ENCODE results near the gene CRTC2. TPM values are rescaled to one million over a fixed set of nuclear protein-coding genes. Genes with fewer than 3 reads are reported as not detected.

The CRTC2 gene
- total and polyA plus RNA-seq, 9 of the 15 experiments (the other 6 are each of a cell fraction or from before 2014, with no cell fraction given), result 2.7 to 26.4 (median 10.2) TPM

DNA sequence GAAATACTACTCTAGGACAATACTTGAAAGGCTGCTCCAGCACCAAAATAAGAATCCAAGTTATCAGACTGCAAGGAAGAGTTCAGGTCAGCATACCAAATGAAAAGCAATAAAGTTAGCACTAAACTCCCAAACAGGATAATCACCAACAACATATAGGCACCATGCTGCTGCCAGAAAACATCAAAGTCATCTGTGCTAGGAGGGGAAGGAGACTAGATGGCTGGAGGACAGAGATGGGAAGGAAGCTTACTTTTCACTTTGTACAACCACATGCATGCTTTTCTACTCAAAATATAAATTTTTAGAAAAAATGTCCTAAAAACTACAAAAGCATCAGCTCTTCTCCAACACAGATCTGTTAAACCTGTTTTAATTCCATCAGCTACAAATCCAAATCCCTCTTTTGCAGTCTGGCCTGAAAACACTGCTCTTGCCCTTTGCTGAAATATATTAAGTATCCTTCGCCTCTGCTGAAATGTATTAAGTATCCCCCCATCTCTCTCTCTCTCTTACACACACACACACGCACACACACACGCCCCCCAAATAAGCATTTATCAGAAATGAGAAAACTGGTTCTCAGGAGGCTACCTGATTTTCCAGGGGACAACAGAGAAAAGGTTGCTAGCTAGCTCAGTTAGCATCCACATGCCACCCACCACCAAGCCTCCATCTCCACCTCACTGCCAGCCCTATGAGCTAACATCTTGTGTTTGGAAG is 37.2 kb downstream of the CRTC2 start (continued):
- TF ChIP-seq, protein P1, sequence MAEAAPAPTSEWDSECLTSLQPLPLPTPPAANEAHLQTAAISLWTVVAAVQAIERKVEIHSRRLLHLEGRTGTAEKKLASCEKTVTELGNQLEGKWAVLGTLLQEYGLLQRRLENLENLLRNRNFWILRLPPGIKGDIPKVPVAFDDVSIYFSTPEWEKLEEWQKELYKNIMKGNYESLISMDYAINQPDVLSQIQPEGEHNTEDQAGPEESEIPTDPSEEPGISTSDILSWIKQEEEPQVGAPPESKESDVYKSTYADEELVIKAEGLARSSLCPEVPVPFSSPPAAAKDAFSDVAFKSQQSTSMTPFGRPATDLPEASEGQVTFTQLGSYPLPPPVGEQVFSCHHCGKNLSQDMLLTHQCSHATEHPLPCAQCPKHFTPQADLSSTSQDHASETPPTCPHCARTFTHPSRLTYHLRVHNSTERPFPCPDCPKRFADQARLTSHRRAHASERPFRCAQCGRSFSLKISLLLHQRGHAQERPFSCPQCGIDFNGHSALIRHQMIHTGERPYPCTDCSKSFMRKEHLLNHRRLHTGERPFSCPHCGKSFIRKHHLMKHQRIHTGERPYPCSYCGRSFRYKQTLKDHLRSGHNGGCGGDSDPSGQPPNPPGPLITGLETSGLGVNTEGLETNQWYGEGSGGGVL (CRISPR knock-in tag; IDR thresholded peaks at IDR 0.05), result no peak
- no peak for TF ChIP-seq SIRT6 (IDR thresholded peaks at IDR 0.05; ENCODE audit: low read depth, low read length)
- no peak for TF ChIP-seq RUNX1 (IDR thresholded peaks at IDR 0.05; ENCODE audit: low read depth)
- TF ChIP-seq, protein P2, sequence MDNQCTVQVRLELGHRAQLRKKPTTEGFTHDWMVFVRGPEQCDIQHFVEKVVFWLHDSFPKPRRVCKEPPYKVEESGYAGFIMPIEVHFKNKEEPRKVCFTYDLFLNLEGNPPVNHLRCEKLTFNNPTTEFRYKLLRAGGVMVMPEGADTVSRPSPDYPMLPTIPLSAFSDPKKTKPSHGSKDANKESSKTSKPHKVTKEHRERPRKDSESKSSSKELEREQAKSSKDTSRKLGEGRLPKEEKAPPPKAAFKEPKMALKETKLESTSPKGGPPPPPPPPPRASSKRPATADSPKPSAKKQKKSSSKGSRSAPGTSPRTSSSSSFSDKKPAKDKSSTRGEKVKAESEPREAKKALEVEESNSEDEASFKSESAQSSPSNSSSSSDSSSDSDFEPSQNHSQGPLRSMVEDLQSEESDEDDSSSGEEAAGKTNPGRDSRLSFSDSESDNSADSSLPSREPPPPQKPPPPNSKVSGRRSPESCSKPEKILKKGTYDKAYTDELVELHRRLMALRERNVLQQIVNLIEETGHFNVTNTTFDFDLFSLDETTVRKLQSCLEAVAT (IDR thresholded peaks at IDR 0.05), result peak in 1 of 2 experiments; percentile 13; a peak in 1 of 4 replicates
- TF ChIP-seq ZFX (CRISPR knock-in tag; IDR thresholded peaks at IDR 0.05), result no peak
- TF ChIP-seq, protein P3, sequence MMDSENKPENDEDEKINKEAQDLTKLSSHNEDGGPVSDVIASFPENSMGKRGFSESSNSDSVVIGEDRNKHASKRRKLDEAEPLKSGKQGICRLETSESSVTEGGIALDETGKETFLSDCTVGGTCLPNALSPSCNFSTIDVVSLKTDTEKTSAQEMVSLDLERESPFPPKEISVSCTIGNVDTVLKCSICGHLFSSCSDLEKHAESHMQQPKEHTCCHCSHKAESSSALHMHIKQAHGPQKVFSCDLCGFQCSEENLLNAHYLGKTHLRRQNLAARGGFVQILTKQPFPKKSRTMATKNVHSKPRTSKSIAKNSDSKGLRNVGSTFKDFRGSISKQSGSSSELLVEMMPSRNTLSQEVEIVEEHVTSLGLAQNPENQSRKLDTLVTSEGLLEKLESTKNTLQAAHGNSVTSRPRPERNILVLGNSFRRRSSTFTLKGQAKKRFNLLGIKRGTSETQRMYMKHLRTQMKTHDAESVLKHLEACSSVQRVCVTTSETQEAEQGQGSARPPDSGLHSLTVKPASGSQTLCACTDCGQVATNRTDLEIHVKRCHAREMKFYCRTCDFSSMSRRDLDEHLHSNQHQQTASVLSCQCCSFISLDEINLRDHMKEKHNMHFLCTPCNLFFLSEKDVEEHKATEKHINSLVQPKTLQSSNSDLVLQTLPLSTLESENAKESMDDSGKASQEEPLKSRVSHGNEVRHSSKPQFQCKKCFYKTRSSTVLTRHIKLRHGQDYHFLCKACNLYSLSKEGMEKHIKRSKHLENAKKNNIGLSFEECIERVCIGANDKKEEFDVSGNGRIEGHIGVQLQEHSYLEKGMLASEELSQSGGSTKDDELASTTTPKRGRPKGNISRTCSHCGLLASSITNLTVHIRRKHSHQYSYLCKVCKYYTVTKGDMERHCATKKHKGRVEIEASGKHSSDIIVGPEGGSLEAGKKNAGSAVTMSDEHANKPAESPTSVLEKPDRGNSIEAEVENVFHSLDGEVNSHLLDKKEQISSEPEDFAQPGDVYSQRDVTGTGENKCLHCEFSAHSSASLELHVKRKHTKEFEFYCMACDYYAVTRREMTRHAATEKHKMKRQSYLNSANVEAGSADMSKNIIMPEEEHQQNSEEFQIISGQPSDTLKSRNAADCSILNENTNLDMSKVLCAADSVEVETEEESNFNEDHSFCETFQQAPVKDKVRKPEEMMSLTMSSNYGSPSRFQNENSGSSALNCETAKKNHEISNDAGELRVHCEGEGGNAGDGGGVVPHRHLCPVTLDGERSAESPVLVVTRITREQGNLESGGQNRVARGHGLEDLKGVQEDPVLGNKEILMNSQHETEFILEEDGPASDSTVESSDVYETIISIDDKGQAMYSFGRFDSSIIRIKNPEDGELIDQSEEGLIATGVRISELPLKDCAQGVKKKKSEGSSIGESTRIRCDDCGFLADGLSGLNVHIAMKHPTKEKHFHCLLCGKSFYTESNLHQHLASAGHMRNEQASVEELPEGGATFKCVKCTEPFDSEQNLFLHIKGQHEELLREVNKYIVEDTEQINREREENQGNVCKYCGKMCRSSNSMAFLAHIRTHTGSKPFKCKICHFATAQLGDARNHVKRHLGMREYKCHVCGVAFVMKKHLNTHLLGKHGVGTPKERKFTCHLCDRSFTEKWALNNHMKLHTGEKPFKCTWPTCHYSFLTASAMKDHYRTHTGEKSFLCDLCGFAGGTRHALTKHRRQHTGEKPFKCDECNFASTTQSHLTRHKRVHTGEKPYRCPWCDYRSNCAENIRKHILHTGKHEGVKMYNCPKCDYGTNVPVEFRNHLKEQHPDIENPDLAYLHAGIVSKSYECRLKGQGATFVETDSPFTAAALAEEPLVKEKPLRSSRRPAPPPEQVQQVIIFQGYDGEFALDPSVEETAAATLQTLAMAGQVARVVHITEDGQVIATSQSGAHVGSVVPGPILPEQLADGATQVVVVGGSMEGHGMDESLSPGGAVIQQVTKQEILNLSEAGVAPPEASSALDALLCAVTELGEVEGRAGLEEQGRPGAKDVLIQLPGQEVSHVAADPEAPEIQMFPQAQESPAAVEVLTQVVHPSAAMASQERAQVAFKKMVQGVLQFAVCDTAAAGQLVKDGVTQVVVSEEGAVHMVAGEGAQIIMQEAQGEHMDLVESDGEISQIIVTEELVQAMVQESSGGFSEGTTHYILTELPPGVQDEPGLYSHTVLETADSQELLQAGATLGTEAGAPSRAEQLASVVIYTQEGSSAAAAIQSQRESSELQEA (IDR thresholded peaks at IDR 0.05; ENCODE audit: low read depth), result no peak
- TF ChIP-seq, protein P4, sequence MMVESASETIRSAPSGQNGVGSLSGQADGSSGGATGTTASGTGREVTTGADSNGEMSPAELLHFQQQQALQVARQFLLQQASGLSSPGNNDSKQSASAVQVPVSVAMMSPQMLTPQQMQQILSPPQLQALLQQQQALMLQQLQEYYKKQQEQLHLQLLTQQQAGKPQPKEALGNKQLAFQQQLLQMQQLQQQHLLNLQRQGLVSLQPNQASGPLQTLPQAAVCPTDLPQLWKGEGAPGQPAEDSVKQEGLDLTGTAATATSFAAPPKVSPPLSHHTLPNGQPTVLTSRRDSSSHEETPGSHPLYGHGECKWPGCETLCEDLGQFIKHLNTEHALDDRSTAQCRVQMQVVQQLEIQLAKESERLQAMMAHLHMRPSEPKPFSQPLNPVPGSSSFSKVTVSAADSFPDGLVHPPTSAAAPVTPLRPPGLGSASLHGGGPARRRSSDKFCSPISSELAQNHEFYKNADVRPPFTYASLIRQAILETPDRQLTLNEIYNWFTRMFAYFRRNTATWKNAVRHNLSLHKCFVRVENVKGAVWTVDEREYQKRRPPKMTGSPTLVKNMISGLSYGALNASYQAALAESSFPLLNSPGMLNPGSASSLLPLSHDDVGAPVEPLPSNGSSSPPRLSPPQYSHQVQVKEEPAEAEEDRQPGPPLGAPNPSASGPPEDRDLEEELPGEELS (CRISPR knock-in tag; IDR thresholded peaks at IDR 0.05; ENCODE audit: borderline replicate concordance), result no peak
- TF ChIP-seq, protein P5, sequence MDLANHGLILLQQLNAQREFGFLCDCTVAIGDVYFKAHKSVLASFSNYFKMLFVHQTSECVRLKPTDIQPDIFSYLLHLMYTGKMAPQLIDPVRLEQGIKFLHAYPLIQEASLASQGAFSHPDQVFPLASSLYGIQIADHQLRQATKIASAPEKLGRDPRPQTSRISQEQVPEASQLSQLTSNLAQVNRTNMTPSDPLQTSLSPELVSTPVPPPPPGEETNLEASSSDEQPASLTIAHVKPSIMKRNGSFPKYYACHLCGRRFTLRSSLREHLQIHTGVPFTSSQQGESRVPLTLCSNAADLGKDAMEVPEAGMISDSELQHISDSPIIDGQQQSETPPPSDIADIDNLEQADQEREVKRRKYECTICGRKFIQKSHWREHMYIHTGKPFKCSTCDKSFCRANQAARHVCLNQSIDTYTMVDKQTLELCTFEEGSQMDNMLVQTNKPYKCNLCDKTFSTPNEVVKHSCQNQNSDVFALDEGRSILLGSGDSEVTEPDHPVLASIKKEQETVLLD (IDR thresholded peaks at IDR 0.05), result no peak

Measured in K562 (cell line).